ENCODE results near the gene BTNL9.
"Not testable (repeated sequence)": the region's sequence is repeated elsewhere in the genome, so short reads cannot be mapped to it uniquely, and the experiment has no call there.

Gene BTNL9

GRCh38 chr5:181099602-181100086 lies 59.6 kb downstream of the BTNL9 start:
- DNase-seq (ENCODE audit: low read depth in 2 of 2), result no peak

DNA sequence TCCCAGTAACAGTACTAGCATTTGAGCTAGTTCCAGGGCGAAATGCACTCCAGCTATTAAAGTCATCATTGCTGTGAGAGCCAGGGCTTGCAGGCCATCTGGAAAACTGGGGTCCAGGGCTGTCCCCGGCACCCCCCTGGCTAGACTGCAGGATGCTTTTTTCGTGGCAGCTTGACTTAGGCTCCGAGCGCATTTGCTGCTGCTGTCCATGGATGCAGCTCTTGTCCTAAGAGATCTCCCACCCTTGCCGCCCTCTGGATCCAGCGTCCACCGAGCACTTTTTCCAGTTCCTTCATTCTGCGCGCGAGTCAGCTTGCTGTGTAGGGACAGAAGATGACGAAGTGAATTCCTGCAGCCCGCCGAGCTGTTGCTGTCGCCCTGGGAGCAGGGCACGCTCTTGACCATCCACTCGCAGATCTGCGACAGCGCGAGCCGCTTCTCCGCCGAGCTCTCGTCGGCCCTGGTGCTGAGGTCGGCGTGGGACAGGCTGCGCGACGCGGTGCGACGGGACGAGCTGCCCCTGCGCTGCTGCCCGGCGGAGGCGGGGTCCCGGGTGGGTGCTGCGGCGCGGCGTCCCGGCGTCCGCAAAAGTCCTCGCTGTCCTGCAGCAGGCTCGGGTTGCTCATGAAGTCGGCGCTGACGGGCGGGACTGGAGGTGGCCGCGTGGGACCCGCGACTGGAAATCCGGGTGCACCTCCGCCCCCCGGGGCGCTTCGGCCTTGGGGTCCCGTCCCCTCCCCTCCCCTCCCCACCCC lies 60.2 kb downstream of the BTNL9 start:
- DNase-seq (ENCODE audit: low read depth in 2 of 2), result no peak

DNA sequence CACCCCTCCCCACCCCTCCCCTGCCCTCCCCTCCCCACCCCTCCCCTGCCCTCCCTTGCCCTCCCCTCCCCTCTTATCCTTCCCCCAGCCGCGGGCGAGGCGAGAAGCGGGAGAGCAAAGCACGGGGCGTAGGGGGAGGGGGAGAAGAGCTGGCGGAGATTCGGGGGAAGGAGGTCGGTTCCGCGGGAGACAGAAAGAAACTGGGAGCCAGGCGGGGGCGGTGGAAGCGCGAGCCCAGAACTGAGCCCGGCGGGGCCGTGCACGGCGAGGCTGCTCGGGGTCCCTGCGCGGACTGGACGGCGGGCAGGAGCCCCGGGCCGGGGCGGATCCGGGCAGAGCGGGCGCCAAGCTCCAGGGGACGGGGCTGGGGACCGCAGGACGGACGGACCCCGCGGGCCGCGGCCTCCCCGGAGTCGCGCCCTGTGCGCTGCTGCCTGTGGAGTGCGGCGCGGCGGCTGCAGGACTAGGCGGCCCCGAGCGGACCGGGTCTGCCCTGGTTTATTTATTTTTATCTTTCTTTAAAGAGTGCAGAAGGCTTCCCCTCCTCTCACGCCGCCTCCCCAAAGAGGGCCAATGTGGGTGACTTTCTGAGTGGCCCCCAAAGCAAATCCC lies 61.1 kb downstream of the BTNL9 start:
- not testable (repeated sequence) for DNase-seq (ENCODE audit: low read depth in 2 of 2)

GRCh38 chr5:181101930-181102674 lies 62.0 kb downstream of the BTNL9 start:
- not testable (repeated sequence) for DNase-seq (ENCODE audit: low read depth in 2 of 2)

- not testable (repeated sequence) for DNase-seq (ENCODE audit: low read depth in 2 of 2)
Measured at GRCh38 chr5:181104259-181104568, 64.1 kb downstream of the BTNL9 start.

GRCh38 chr5:181104606-181105390 lies 64.7 kb downstream of the BTNL9 start:
- not testable (repeated sequence) for DNase-seq (ENCODE audit: low read depth in 2 of 2)

DNA sequence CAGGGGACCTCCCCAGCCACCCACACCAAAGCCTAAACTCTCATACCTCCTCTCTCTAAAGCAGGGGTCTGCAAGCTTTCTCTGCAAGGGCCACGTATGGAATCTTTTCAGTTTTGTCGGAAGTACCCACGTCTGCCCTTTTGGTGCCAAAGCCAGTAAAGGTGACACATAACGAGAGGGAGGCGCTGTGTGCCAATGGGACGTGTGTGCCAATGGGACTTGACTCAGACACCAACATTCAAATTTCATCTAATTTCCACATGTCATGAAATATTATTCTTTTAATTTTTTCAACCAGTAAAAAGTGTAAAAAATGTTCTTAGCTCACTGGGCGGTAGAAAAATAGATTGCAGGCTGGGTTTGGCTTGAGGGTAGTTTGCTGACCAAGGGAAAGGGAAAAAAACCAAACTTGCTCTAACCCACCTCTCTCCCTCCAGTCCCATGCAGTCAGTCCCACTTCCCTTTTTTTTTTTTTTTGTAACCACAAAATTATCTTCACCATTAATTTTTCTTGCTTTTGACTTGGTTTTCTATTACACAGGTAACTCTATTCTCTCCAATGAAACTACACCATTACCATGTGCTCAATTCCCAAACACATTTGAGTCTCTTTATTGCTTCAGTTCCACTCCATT lies 65.4 kb downstream of the BTNL9 start:
- no peak for DNase-seq (ENCODE audit: low read depth in 2 of 2)

GRCh38 chr5:181107699-181108098 lies 67.6 kb downstream of the BTNL9 start:
- no peak for DNase-seq (ENCODE audit: low read depth in 2 of 2)

DNA sequence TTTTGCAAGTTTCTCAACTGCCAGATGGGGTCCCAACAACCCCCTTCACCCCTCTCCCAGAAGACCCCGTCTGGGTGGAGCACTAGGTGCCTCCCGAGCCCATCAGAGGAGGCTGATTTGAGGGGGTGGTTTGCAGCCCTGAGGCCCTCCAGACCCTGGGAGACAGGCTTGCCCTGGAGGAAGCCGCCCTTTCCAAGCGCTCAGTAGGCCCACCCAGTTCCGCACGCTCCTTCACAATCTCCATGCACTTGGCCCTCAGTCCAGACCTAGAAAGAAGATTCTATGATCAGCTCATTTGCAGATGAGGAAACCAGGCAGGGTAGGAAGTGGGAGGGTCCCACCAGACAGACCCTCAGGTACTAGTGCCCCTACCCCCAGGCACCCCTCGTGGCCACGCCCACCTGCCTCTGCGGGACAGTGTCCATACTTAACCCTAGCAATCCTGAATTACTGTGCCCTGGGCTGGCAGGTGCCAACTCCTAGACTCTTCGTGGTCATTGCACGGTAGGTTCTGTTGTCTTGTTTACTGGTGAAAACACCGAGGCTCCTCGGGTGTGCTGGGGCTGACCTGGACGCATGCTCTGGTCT lies 68.6 kb downstream of the BTNL9 start:
- DNase-seq (ENCODE audit: low read depth in 2 of 2), result no peak

- DNase-seq (ENCODE audit: low read depth in 2 of 2), result no peak
Measured at GRCh38 chr5:181109489-181110013, 69.5 kb downstream of the BTNL9 start.

- no peak for DNase-seq (ENCODE audit: low read depth in 2 of 2)
Measured at GRCh38 chr5:181111010-181111409, 70.9 kb downstream of the BTNL9 start.
